H1 (cell line): Measurements from ENCODE around the gene KLK10. TPM values are rescaled to one million over a fixed set of nuclear protein-coding genes. Genes with fewer than 3 reads are reported as not detected.

Experiments used
- CTCF ChIA-PET: fragments of 300-600 bp; sonication (Branson Sonifier 250); formaldehyde crosslinking; loops from one replicate; lab custom pipeline; 2021; ENCODE audit not compliant: partially characterized antibody; lab: Charles Lee
- POLR2A ChIA-PET: fragments of 300-600 bp; sonication (Branson Sonifier 250); formaldehyde crosslinking; loops from one replicate; lab custom pipeline; 2021; ENCODE audit warnings: inconsistent platforms; ENCODE audit not compliant: partially characterized antibody; lab: Charles Lee
- DNase-seq, 2 experiments: peaks; one replicate each; pipeline versions ENCODE4 v3.0.0 to v3.0.0-alpha.2; 2010 to 2022; ENCODE audit warnings: low spot score in 2 of 2, low read depth in 1 of 2, mixed read lengths in 1 of 2
- FAIRE-seq: peaks from 2 replicates; lab custom pipeline; 2011; peaks lifted over from hg19 to GRCh38; lab: Jason Lieb, UNC
- H2AFZ ChIP-seq: 2 replicates; pipeline ENCODE4 v1.8.1; 2012; ENCODE audit warnings: low read length, inconsistent platforms
- H2AK5ac ChIP-seq: 2 replicates; pipeline ENCODE4 v1.6.1; 2013; ENCODE audit warnings: low read depth, low read length
- H2BK120ac ChIP-seq: replicated peaks from 2 replicates; pipeline ENCODE3; 2013; ENCODE audit warnings: low read depth, low read length, inconsistent platforms
- H2BK12ac ChIP-seq: 2 replicates; pipeline ENCODE4 v1.6.1; 2013; ENCODE audit warnings: low read depth, low read length
- H2BK15ac ChIP-seq: 2 replicates; pipeline ENCODE4 v1.6.1; 2013; ENCODE audit warnings: low read length
- H2BK20ac ChIP-seq: 2 replicates; pipeline ENCODE4 v1.6.1; 2013; ENCODE audit warnings: low read length
- H2BK5ac ChIP-seq: 2 replicates; pipeline ENCODE4 v1.6.1; 2013; ENCODE audit warnings: low read depth, low read length
- H3K14ac ChIP-seq: 2 replicates; pipeline ENCODE4 v1.6.1; 2013; ENCODE audit warnings: inconsistent platforms; ENCODE audit not compliant: insufficient read length
- H3K18ac ChIP-seq: 2 replicates; pipeline ENCODE4 v1.6.1; 2013; ENCODE audit warnings: low read length; ENCODE audit errors: extremely low read depth
- H3K23ac ChIP-seq: 2 replicates; pipeline ENCODE4 v1.6.1; 2013; ENCODE audit warnings: inconsistent platforms; ENCODE audit not compliant: insufficient read length
- H3K23me2 ChIP-seq: 2 replicates; pipeline ENCODE4 v1.6.1; 2013; ENCODE audit warnings: low read depth, low read length
- H3K27ac ChIP-seq: 2 replicates; pipeline ENCODE4 v1.6.1; 2011; ENCODE audit warnings: low read depth, low read length, inconsistent platforms
- H3K27me3 ChIP-seq, 4 experiments: replicated peaks in 1 of 4; 1 replicate in 1 of 4; 2 replicates in 3 of 4; pipeline versions ENCODE4 v1.6.1 to v1.8.1; 2011 to 2013; ENCODE audit warnings: low read length in 3 of 4, mild to moderate bottlenecking in 3 of 4, inconsistent platforms in 2 of 4, mixed read lengths in 2 of 4, moderate library complexity in 1 of 4; ENCODE audit not compliant: control insufficient read depth in 3 of 4, insufficient read depth in 3 of 4; ENCODE audit errors: extremely low read depth in 1 of 4
- H3K36me3 ChIP-seq, 4 experiments: 2 replicates each; pipeline versions ENCODE4 v1.6.1 to v1.8.1; 2011 to 2013; ENCODE audit warnings: mild to moderate bottlenecking in 4 of 4, low read length in 3 of 4, moderate library complexity in 2 of 4, control low read depth in 1 of 4, inconsistent platforms in 1 of 4; ENCODE audit not compliant: insufficient read depth in 4 of 4, control insufficient read depth in 2 of 4
- H3K4ac ChIP-seq: replicated peaks from 2 replicates; pipeline ENCODE3; 2013; ENCODE audit warnings: low read length, low read depth, mixed read lengths, inconsistent platforms; ENCODE audit not compliant: insufficient read length
- H3K4me1 ChIP-seq, 4 experiments: replicated peaks in 1 of 4; 1 replicate in 1 of 4; 2 replicates in 3 of 4; pipeline versions ENCODE4 v1.6.1 to v1.8.1; 2011 to 2013; ENCODE audit warnings: low read length in 3 of 4, inconsistent platforms in 2 of 4, mixed read lengths in 1 of 4; ENCODE audit not compliant: insufficient read depth in 4 of 4, control insufficient read depth in 3 of 4
- H3K4me2 ChIP-seq, 2 experiments: 2 replicates each; pipeline versions ENCODE4 v1.6.1 to v1.8.1; 2011 to 2013; ENCODE audit warnings: low read depth in 2 of 2, low read length in 2 of 2, control low read depth in 1 of 2, inconsistent platforms in 1 of 2, mild to moderate bottlenecking in 1 of 2; ENCODE audit not compliant: insufficient read depth in 1 of 2
- H3K4me3 ChIP-seq, 4 experiments: fragments of 200-600, 300-600 bp in 1 of 4; sonication (generic), shearing (Covaris generic), sonication (Bioruptor Twin) in 1 of 4; 2 replicates each; pipeline versions ENCODE4 v1.5.1 to v1.8.1; 2011 to 2016; ENCODE audit warnings: low read length in 4 of 4, low read depth in 3 of 4, control low read depth in 2 of 4, inconsistent platforms in 2 of 4, mild to moderate bottlenecking in 2 of 4, mixed read lengths in 1 of 4, moderate library complexity in 1 of 4; ENCODE audit not compliant: insufficient read depth in 2 of 4; ENCODE audit errors: extremely low read depth in 1 of 4
- H3K56ac ChIP-seq: replicated peaks from 2 replicates; pipeline ENCODE3; 2013; ENCODE audit warnings: low read depth, mild to moderate bottlenecking, mixed read lengths, low read length, inconsistent platforms; ENCODE audit not compliant: insufficient read length
- H3K79me1 ChIP-seq: 2 replicates; pipeline ENCODE4 v1.6.1; 2013; ENCODE audit warnings: low read depth, low read length, control low read depth
- H3K79me2 ChIP-seq, 2 experiments: 2 replicates each; pipeline versions ENCODE4 v1.6.1 to v1.8.1; 2012 to 2013; ENCODE audit warnings: low read length in 2 of 2, mild to moderate bottlenecking in 2 of 2, inconsistent platforms in 1 of 2; ENCODE audit not compliant: insufficient read depth in 2 of 2, control insufficient read depth in 1 of 2
- H3K9ac ChIP-seq, 4 experiments: replicated peaks in 1 of 4; 1 replicate in 1 of 4; 2 replicates in 3 of 4; pipeline versions ENCODE4 v1.6.1 to v1.8.1; 2011 to 2013; ENCODE audit warnings: low read depth in 3 of 4, low read length in 3 of 4, control low read depth in 2 of 4, mild to moderate bottlenecking in 2 of 4, moderate library complexity in 2 of 4, inconsistent platforms in 1 of 4; ENCODE audit errors: extremely low read depth in 1 of 4
- H3K9me3 ChIP-seq, 2 experiments: 2 replicates each; pipeline versions ENCODE4 v1.6.1 to v1.8.1; 2012 to 2013; ENCODE audit warnings: mild to moderate bottlenecking in 2 of 2, moderate library complexity in 2 of 2, control low read depth in 1 of 2, inconsistent platforms in 1 of 2, low read depth in 1 of 2, low read length in 1 of 2, mixed read lengths in 1 of 2; ENCODE audit not compliant: insufficient read depth in 2 of 2
- H4K20me1 ChIP-seq, 2 experiments: replicated peaks in 1 of 2; 2 replicates each; pipeline versions ENCODE3 to v1.8.1; 2011 to 2013; ENCODE audit warnings: inconsistent platforms in 2 of 2, low read length in 2 of 2, mild to moderate bottlenecking in 1 of 2; ENCODE audit not compliant: insufficient read depth in 2 of 2, control insufficient read depth in 1 of 2
- H4K5ac ChIP-seq: 2 replicates; pipeline ENCODE4 v1.6.1; 2013; ENCODE audit warnings: low read length, low read depth, mixed read lengths, inconsistent platforms; ENCODE audit not compliant: insufficient read length
- H4K8ac ChIP-seq: 2 replicates; pipeline ENCODE4 v1.8.0; 2013; ENCODE audit warnings: mild to moderate bottlenecking, moderate library complexity, low read length, inconsistent platforms; ENCODE audit not compliant: insufficient read depth; ENCODE audit errors: extremely low read depth
- H4K91ac ChIP-seq: replicated peaks from 2 replicates; pipeline ENCODE3; 2013; ENCODE audit warnings: low read length, mixed read lengths, inconsistent platforms; ENCODE audit not compliant: insufficient read length
- ASH2L ChIP-seq: fragments of 200-600, 300-600 bp; sonication (generic); IDR thresholded peaks from one replicate; pipeline ENCODE4 v1.7.1; 2017; ENCODE audit warnings: low read length
- JUND ChIP-seq: IDR thresholded peaks from 2 replicates; pipeline ENCODE4 v1.6.1; 2011; ENCODE audit warnings: mild to moderate bottlenecking, improper control_type of control experiment, low read length
- KDM5A ChIP-seq: fragments of 200-600 bp; IDR thresholded peaks from 2 replicates; pipeline ENCODE4 v1.7.1; 2012; ENCODE audit warnings: mild to moderate bottlenecking, low read length, inconsistent platforms, mixed read lengths
- MAFK ChIP-seq: IDR thresholded peaks from 2 replicates; pipeline ENCODE4 v1.6.1; 2012; ENCODE audit warnings: low read depth, mild to moderate bottlenecking, improper control_type of control experiment, low read length
- WGBS, 2 experiments: shearing (Covaris generic) in 1 of 2; methylation state at CpG; one replicate each; pipeline versions ENCODE4 v1.1.6 to v1.1.7; 2013 to 2015; ENCODE audit warnings: low lambda C conversion rate in 2 of 2, mixed read lengths in 2 of 2, inconsistent platforms in 1 of 2, low coverage in 1 of 2, missing lambda C conversion rate in 1 of 2; ENCODE audit not compliant: insufficient replicate concordance in 2 of 2, insufficient coverage in 1 of 2, insufficient read length in 1 of 2; ENCODE audit errors: extremely low coverage in 1 of 2, missing lambda C conversion rate in 1 of 2; 5-methylcytosine and 5-hydroxymethylcytosine counted together
- polyA plus RNA-seq, 7 experiments: library from polyadenylated mRNA; depleted of rRNA in 3 of 7; stranded (reverse) in 5 of 7; unstranded in 2 of 7; fragments of >200 nt in 5 of 7; fragments of 200-250 nt in 2 of 7; gene quantifications; 1 replicate in 5 of 7; 2 replicates in 1 of 7; 4 replicates in 1 of 7; pipeline versions ENCODE4 v1.2.1 to v1.2.3, GENCODE V29; 2011 to 2013; ENCODE audit warnings: missing spikeins in 2 of 7, mixed read lengths in 2 of 7
- total RNA-seq: library from RNA; stranded (reverse); fragmentation: NEBNext Ultra II Directional; extraction: Animal tissue kit (Norgen Biotek cat#: 25700); gene quantifications from 2 replicates; pipeline ENCODE4 v1.2.1, GENCODE V29; 2021

The KLK10 gene
- total and polyA plus RNA-seq, 2 of the 8 experiments (the other 6 are each of a cell fraction or from before 2014, with no cell fraction given) = 4.8 to 9.7 TPM

DNA sequence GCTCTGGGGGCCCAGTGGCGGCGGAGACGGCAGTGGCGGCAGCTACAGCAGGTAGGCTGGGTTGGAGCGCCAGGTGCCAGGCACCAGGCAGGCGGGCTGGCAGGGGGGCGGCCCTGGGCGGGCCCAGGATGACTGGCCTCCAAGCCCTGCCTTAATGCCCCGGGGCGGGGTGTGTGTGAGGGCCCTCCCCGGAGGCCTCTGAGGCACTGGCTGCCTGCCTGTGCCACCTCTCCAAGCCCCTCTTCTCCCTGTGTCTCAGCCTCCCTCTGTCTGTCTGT, 7.0 kb upstream of the KLK10 start, which contains the start of gene KLK11:
TSS of gene KLK11 (minus strand) at position 63 of the 278 bp plus-strand sequence. CDS start 985 bp downstream, outside the sequence.
- H3K56ac ChIP-seq = no peak within 1 kb of the TSS
- H3K23ac ChIP-seq = no peak within 1 kb of the TSS
- peaks cover 3 to 25% (median 17%) of the 10 kb centered on the region in 4 experiments for H3K4me1 ChIP-seq
- no peak within 1 kb of the TSS for H3K4me2 ChIP-seq
- H3K36me3 ChIP-seq = no peaks in the 10 kb centered on the region
- no peak within 1 kb of the TSS for H3K4ac ChIP-seq
- H3K18ac ChIP-seq = peak within 1 kb of the TSS; percentile 1; the same call in 1 of the 2 replicates
- WGBS, 2 experiments = 90% methylated on average over 11 of the region's 11 CpGs; no CpG with 5 or more reads in 1 of the 2 experiments
- H3K14ac ChIP-seq = no peak within 1 kb of the TSS
- peak within 1 kb of the TSS; percentile 8; the same call in 1 of the 2 replicates for H4K8ac ChIP-seq
- H2AFZ ChIP-seq = no peak within 1 kb of the TSS
- H3K79me2 ChIP-seq = no peaks in the 10 kb centered on the region
- no peaks in the 10 kb centered on the region for H4K20me1 ChIP-seq
- no peaks in the 10 kb centered on the region for H3K79me1 ChIP-seq
- peak within 1 kb of the TSS; percentile 81; the same call in 1 of the 2 replicates for H2BK15ac ChIP-seq
- H3K27ac ChIP-seq = no peak within 1 kb of the TSS
- peak within 1 kb of the TSS; percentile 12 for H4K5ac ChIP-seq
- H2BK120ac ChIP-seq = no peak within 1 kb of the TSS
- TF ChIP-seq KDM5A (no peak), ASH2L (no peak), JUND (no peak), MAFK (no peak)
- no peaks in the 10 kb centered on the region; a peak in 1 of 7 replicates for H3K27me3 ChIP-seq
- ChIA-PET POLR2A (interaction anchor here (0.6 to 1.3 kb wide), 4 partner anchors 18 to 1317 kb away, joined by 3 to 4 read pairs (median 4); partner anchors contain the start of gene KLK8), CTCF (interaction anchor here (1.3 to 15.0 kb wide), 2 partner anchors 8 to 67 kb away, joined by 5 to 269 read pairs; partner anchors contain the start of gene KLK12)
- FAIRE-seq = no peak
- peak within 1 kb of the TSS; percentile 39; the same call in 1 of the 2 replicates for H2BK12ac ChIP-seq
- H4K91ac ChIP-seq = peak within 1 kb of the TSS; percentile 51
- H2AK5ac ChIP-seq = 0 out of 2 replicates have a peak within 1 kb of the TSS, but pooled peaks have one; percentile 39
- H2BK20ac ChIP-seq = 0 out of 2 replicates have a peak within 1 kb of the TSS, but pooled peaks have one; percentile 72
- H3K4me3 ChIP-seq = no peak within 1 kb of the TSS
- no peak for DNase-seq
- no peaks in the 10 kb centered on the region for H3K9me3 ChIP-seq
- no peak within 1 kb of the TSS; a peak in 3 of 7 replicates for H3K9ac ChIP-seq
- H2BK5ac ChIP-seq = 0 out of 2 replicates have a peak within 1 kb of the TSS, but pooled peaks have one; percentile 35
- H3K23me2 ChIP-seq = no peaks in the 10 kb centered on the region; the same call in 1 of the 2 replicates
